Chondrocyte (in vitro differentiated cells): ENCODE results near the gene CFAP74. TPM values are rescaled to one million over a fixed set of nuclear protein-coding genes. Genes with fewer than 3 reads are reported as not detected.

Source experiments
- DNase-seq: peaks from one replicate; pipeline ENCODE4 v3.0.0; 2021; ENCODE audit warnings: mixed read lengths, low spot score
- H3K27ac Mint-ChIP-seq: one replicate; pipeline ENCODE4 v1.8.0; 2021; ENCODE audit warnings: mild to moderate bottlenecking, moderate library complexity, mixed read lengths; ENCODE audit not compliant: unreplicated experiment
- H3K27me3 Mint-ChIP-seq: 2 replicates; pipeline ENCODE4 v1.8.0; 2021; ENCODE audit warnings: low read depth, mixed read lengths
- H3K36me3 Mint-ChIP-seq: 2 replicates; pipeline ENCODE4 v1.8.0; 2021; ENCODE audit warnings: low read depth, mixed read lengths
- H3K4me1 Mint-ChIP-seq: 2 replicates; pipeline ENCODE4 v1.8.0; 2021; ENCODE audit warnings: low read depth, mild to moderate bottlenecking, mixed read lengths
- H3K4me3 Mint-ChIP-seq: one replicate; pipeline ENCODE4 v1.8.0; 2021; ENCODE audit warnings: mild to moderate bottlenecking, moderate library complexity, mixed read lengths; ENCODE audit not compliant: unreplicated experiment
- H3K9me3 Mint-ChIP-seq: 2 replicates; pipeline ENCODE4 v1.8.0; 2021; ENCODE audit warnings: low read depth, mixed read lengths
- CTCF ChIP-seq: fragments of 200-600 bp; sonication (generic); IDR thresholded peaks from 2 replicates; pipeline ENCODE4 v1.5.0; 2021; ENCODE audit warnings: antibody characterized with exemption, mild to moderate bottlenecking, moderate library complexity
- total RNA-seq: library from RNA; stranded (reverse); gene quantifications from 3 replicates; pipeline ENCODE4 v1.2.1, GENCODE V29; 2021

CFAP74 gene
- total RNA-seq, 1 donor from 2014 or later, result not detected

DNA sequence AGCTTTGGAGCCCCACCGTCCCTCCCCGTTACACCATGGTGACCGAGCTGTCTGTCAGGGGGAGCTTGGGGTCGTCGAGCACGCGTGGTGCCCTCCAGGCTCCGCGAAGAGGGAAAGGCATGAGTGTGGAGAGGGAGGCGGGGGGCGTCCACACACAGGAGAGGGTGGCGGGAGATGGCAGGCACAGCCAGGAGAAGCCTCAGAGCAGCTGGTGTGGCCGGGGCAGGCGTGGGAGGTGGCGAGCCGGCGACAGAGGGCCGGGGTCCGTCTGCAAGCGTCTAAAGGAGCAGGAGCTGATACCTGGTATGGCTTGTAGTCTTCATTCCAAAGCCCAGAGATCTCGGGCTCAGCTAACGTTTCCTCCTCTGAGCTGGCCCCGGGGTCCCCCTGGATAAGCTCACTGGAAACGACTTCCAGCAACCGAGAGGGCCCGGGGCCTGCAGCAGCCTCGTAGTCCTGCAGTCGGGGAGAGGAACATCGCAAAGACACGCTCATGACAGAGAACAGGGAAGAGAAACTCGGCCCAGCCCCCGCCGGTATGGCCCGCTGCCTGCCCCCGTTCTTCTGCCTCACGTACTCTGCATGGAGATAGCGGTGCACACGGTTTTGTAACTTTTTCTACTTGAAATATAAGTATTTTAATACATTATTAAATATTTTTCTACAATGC, 37.4 kb downstream of the CFAP74 start:
- peaks cover 26% of the 10 kb centered on the region for H3K27me3 Mint-ChIP-seq
- DNase-seq, result peak; percentile 82
- H3K4me3 Mint-ChIP-seq, result no peak overlapping the region
- peaks cover 2% of the 10 kb centered on the region for H3K9me3 Mint-ChIP-seq
- no peak overlapping the region for H3K27ac Mint-ChIP-seq
- no peak for TF ChIP-seq CTCF
- no peaks in the 10 kb centered on the region for H3K36me3 Mint-ChIP-seq
- H3K4me1 Mint-ChIP-seq, result no peaks in the 10 kb centered on the region

DNA sequence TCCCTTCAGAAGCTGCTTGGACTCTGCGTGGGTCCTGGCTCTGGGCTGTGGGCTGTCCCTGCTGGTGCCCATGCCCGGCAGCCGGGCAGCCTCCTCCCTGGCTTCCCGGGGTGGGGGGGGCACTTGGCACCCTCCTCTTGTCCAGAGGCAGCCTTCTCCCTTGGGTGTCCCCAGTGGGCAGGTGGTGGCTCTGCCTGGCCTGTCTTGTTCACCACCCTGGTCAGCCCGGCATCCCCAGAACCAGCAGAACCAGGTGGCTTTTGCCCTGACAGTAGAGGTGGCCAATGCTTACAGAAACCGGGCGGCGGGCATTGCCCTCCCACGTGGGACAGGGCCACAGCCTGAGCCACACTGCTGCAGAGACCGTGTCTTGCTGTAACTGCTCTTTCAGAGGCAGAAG, 38.0 kb downstream of the CFAP74 start:
- H3K36me3 Mint-ChIP-seq, result no peaks in the 10 kb centered on the region
- peak; percentile 86 for DNase-seq

DNA sequence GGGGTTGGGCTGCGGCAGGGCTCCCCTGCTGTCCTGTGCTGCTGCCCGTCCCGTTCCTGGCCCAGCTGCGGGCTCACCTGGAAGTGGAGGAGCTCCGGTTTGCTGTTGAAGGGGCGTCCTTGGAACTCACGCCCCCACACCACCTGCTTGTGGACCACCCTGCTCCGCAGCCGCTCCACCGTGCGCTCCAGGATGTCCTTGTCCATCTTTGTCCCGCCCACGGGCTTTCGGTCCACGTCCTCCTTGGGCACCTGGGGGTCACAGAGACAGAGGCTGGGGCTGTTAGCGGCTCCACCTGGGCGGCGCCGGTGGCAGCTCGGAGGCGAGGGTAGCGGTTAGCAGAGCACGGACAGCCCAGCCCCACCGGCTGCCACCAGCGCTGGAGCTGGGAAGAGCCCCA, 38.8 kb downstream of the CFAP74 start:
- Mint-ChIP-seq H3K27ac (no peak overlapping the region), H3K27me3 (peaks cover 35% of the 10 kb centered on the region), H3K36me3 (no peaks in the 10 kb centered on the region), H3K4me1 (peaks cover 3% of the 10 kb centered on the region), H3K9me3 (peaks cover 2% of the 10 kb centered on the region), H3K4me3 (no peak overlapping the region)
- peak; percentile 78 for DNase-seq
- no peak for TF ChIP-seq CTCF

More for the DNA sequence above, 38.0 kb downstream of the CFAP74 start:
- peaks cover 2% of the 10 kb centered on the region for H3K9me3 Mint-ChIP-seq
- no peak overlapping the region for H3K27ac Mint-ChIP-seq
- TF ChIP-seq CTCF, result no peak
- no peaks in the 10 kb centered on the region for H3K4me1 Mint-ChIP-seq
- H3K4me3 Mint-ChIP-seq, result no peak overlapping the region
- peaks cover 32% of the 10 kb centered on the region for H3K27me3 Mint-ChIP-seq

DNA sequence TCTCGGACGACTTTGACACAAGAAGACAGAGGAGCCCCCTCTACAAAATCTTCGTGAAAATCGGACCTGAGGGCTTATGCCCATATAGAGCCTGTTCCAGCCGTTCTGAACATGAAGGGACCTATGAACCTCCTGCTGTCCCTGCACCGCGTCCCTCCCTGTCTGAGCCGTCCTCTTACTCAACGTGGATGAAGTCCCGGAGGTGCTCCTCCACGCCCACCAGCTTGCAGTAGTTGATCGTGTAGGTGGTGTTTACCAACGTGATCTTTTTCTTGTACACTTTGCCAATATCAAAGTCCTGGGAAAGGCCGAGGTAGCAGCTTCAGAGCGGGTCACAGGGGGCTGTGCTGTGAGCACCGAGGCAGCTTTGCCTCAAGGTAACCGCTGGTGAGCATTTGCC, 40.0 kb downstream of the CFAP74 start:
- Mint-ChIP-seq H3K27ac (no peak overlapping the region), H3K9me3 (peaks cover 2% of the 10 kb centered on the region), H3K36me3 (no peaks in the 10 kb centered on the region), H3K4me3 (no peak overlapping the region), H3K4me1 (peaks cover 6% of the 10 kb centered on the region), H3K27me3 (peaks cover 37% of the 10 kb centered on the region)
- DNase-seq, result no peak
- no peak for TF ChIP-seq CTCF

- H3K4me1 Mint-ChIP-seq, result peaks cover 6% of the 10 kb centered on the region
Observed at GRCh38 chr1:1962752-1963151, 40.8 kb downstream of the CFAP74 start.

More at GRCh38 chr1:1962752-1963151, 40.8 kb downstream of the CFAP74 start:
- DNase-seq, result no peak
- no peak for TF ChIP-seq CTCF
- H3K27ac Mint-ChIP-seq, result no peak overlapping the region
- H3K9me3 Mint-ChIP-seq, result peaks cover 2% of the 10 kb centered on the region
- H3K27me3 Mint-ChIP-seq, result peaks cover 40% of the 10 kb centered on the region
- H3K4me3 Mint-ChIP-seq, result no peak overlapping the region
- H3K36me3 Mint-ChIP-seq, result no peaks in the 10 kb centered on the region
